ENCODE measurements around the gene MRPL33.

- TF ChIP-seq, protein P1, sequence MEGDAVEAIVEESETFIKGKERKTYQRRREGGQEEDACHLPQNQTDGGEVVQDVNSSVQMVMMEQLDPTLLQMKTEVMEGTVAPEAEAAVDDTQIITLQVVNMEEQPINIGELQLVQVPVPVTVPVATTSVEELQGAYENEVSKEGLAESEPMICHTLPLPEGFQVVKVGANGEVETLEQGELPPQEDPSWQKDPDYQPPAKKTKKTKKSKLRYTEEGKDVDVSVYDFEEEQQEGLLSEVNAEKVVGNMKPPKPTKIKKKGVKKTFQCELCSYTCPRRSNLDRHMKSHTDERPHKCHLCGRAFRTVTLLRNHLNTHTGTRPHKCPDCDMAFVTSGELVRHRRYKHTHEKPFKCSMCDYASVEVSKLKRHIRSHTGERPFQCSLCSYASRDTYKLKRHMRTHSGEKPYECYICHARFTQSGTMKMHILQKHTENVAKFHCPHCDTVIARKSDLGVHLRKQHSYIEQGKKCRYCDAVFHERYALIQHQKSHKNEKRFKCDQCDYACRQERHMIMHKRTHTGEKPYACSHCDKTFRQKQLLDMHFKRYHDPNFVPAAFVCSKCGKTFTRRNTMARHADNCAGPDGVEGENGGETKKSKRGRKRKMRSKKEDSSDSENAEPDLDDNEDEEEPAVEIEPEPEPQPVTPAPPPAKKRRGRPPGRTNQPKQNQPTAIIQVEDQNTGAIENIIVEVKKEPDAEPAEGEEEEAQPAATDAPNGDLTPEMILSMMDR (IDR thresholded peaks at IDR 0.05): peak in 4 of 7 experiments; percentile 4 to 30 (median 15)
- TF ChIP-seq POLR2A (IDR thresholded peaks at IDR 0.05): peak; percentile 61 to 89 (median 86)
Measured at GRCh38 chr2:27735263-27735904, 36.1 kb upstream of the MRPL33 start.
